GM03348 (cell line): ENCODE results near the gene SPAAR.

ENCODE experiments used
- DNase-seq: peaks from one replicate; pipeline ENCODE4 v3.0.0; 2012; ENCODE audit warnings: low spot score

SPAAR gene

GRCh38 chr9:35948901-35949318 lies 39.6 kb downstream of the SPAAR start:
- no peak for DNase-seq

- peak; percentile 50 for DNase-seq
Measured at GRCh38 chr9:35951736-35952135, 42.4 kb downstream of the SPAAR start.

GRCh38 chr9:35952526-35953191 lies 43.4 kb downstream of the SPAAR start:
- DNase-seq, result no peak

GRCh38 chr9:35954942-35955546 lies 45.8 kb downstream of the SPAAR start:
- DNase-seq, result peak; percentile 76

GRCh38 chr9:35956651-35957050 lies 47.4 kb downstream of the SPAAR start:
- no peak for DNase-seq

- DNase-seq, result no peak
Measured at GRCh38 chr9:35958104-35958837, 49.0 kb downstream of the SPAAR start, which contains the start of gene OR2S2. OR2S2 (minus strand) TSS chr9:35958154; CDS start chr9:35958098, 56 bp downstream.

- peak; percentile 66 for DNase-seq
Measured at GRCh38 chr9:35960039-35960655, 50.9 kb downstream of the SPAAR start.
